Measurements from ENCODE around the gene NPAS3.

- TF ChIP-seq POLR2A (IDR thresholded peaks at IDR 0.05; ENCODE audit: low read depth, low read length) (no peak), POU2F2 (IDR thresholded peaks at IDR 0.05; ENCODE audit: low read depth, low read length) (no peak)
Measured at GRCh38 chr14:33800735-33801163, 862.1 kb downstream of the NPAS3 start.
